ENCODE results near the gene CYP4F8.
A peak's percentile ranks its signal among the peaks of the same experiment; 100 is the strongest.

The CYP4F8 gene

GRCh38 chr19:15616627-15617270, 1.7 kb downstream of the CYP4F8 start:
- no peak for DNase-seq

- DNase-seq = no peak
Measured at GRCh38 chr19:15618321-15618720, 3.3 kb downstream of the CYP4F8 start.

GRCh38 chr19:15621801-15622200, 6.8 kb downstream of the CYP4F8 start:
- DNase-seq = no peak

DNA sequence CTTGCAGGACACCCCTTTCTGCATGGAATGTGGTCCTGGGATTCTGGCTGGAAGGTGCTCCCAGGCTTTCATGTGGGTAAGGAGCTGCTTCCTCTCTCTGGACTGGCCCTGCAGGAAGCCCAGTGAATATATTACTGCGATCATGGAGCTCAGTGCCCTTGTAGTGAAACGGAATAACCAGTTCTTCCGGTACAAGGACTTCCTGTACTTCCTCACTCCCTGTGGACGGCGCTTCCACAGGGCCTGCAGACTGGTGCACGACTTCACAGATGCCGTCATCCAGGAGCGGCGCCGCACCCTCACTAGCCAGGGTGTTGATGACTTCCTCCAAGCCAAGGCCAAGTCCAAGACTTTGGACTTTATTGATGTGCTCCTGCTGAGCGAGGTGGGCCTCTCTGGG, 8.0 kb downstream of the CYP4F8 start:
- no peak for DNase-seq

DNA sequence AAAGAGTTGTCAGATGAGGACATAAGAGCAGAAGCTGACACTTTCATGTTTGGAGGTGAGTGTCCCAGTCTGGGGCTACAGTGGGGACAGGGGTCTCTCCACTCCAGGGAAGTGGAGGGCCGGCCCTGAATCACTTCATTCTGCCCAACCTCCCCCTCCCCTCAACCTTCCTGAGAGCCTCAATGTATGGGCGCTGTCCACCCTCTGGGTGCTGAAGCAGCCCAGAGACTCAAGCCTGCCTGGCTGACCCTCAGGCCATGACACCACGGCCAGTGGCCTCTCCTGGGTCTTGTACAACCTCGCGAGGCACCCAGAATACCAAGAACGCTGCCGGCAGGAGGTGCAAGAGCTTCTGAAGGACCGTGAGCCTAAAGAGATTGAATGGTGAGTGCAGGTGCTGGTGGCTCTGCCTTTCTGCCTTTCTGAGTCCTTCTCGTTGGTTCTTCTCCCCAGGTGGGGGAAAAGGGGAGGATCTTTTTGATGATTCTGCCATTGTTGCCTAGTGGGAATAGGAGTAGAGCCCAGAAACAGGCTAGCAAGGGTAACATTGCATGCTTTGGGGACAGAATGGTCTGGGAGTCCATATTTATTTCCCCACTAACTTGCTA, 8.8 kb downstream of the CYP4F8 start:
- peak in 1 of 2 experiments; percentile 6 for DNase-seq

DNA sequence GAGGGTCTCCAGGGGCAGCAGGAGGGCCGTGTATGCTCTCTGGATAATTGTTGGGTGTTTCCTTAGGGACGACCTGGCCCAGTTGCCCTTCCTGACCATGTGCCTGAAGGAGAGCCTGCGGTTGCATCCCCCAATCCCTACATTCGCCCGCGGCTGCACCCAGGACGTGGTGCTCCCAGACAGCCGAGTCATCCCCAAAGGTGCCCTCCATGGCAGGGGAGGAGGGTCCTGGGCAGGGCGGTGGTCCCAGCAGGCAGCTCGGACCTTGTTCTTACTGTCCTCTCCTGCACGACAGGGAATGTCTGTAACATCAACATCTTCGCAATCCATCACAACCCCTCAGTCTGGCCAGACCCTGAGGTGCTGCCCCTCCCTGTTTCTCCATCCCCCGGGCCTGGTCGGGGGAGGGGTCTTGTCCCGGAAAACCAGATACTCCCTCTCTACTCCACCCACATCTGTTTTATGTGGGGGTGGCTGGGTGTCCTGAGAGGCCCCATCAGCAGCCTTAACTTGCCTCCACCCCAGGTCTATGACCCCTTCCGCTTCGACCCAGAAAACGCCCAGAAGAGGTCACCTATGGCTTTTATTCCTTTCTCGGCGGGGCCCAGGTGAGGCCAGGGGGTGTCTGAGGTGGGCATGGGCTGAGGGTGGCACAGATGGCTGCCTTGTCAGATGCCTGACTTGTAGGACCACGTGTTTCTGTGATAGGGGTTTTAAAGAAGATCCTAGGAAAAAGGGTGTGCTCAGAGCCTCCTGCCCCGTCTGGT, 13.4 kb downstream of the CYP4F8 start:
- DNase-seq = no peak

DNA sequence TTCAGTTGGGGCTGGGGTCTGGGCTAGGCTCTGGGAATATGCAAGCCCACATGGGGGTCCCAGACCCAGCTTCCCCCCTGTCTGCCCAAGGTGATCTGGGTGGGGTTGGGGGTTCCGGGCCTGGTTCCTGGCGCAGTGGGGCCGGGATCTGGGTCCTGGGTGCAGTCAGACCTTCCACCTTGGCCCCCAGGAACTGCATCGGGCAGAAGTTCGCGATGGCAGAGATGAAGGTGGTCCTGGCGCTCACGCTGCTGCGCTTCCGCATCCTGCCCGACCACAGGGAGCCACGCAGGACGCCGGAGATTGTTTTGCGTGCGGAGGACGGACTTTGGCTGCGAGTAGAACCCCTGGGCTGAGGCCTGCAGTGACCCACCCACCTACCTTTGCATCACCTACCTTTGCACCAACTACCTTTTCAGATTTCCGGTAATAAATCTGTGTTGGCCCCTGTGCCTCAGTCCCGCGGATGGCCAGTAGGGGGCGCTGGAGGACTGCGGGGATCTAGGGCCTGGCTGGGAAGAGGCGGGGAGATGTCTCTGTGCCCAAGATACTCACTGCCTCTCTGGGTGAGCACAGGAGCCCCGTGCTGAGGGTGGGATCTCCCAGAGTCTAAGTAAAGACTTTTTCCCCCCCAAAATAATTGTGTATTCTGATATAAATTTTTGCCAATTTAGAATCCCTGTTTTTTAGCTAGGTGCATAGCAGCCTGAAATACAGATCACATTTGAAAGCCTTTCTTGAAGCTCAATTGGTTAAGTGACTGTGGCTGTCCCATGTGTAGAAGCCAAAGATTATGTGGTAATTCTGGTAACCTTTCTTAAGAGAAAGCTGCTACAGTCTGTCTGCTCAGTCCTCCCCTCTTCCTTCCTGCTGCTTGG, 14.2 kb downstream of the CYP4F8 start:
- DNase-seq = peak; percentile 93

DNA sequence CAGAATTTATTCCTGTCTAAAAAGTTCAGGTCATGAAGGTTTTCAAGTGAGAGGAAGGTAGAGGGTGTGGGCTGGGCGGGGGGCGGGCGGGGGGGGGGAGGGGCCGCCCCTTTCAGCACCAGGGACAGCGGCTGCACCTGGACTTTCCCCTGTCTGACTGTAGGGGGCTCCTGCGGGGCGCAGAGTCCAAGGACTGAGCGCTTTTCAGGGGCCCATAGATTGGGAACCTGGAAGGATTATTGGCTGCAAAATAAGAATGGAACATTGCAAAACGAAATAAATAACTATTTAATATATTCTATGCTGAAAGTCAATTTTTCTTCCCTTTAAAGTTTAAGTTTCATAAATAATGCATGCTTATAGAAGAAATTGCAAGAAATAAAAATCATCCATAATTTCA, 16.8 kb downstream of the CYP4F8 start:
- DNase-seq = peak in 1 of 2 experiments; percentile 6

- DNase-seq = no peak
Measured at GRCh38 chr19:15633082-15633835, 18.2 kb downstream of the CYP4F8 start.

GRCh38 chr19:15634105-15634504, 19.1 kb downstream of the CYP4F8 start:
- no peak for DNase-seq

GRCh38 chr19:15635016-15635805, 20.2 kb downstream of the CYP4F8 start:
- no peak for DNase-seq

DNA sequence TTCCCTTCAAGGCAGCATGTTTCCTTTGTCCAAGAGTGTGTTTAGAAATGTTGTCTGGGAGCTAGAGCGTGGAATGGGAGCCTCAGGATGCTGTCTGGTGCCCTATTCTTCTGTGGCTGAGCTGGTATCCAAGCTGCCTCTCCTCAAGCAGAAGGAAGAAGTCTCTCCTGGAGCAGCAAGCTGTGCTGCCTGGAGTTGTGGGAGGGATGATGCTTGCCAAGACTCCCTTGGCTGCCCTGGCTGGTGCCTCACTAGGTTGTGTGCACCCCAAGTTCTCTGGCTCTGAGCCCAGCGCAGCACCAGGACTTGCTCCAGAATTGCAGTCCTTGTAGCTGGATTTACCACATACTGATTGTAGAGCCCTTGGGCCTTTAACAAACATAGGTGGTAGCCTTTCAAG, 21.0 kb downstream of the CYP4F8 start:
- DNase-seq = no peak

DNA sequence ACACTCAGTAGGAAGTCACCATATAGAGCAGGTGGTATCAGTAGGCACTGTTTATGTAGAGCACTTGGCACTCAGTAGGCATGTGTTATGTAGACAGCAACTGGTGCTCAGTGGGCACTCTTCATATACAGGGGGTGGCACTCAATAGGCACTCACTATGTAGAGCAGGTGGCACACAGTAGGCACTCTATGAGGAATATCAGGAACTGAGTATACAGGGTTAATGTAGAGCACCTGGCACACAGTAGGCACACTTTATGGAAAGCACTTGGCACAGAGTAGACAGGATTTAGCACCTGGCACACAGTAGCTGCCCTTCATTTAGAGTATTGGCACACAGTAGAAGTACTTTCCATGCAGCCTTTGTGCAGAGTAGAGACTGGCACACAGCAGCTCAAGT, 24.6 kb downstream of the CYP4F8 start:
- DNase-seq = no peak

DNA sequence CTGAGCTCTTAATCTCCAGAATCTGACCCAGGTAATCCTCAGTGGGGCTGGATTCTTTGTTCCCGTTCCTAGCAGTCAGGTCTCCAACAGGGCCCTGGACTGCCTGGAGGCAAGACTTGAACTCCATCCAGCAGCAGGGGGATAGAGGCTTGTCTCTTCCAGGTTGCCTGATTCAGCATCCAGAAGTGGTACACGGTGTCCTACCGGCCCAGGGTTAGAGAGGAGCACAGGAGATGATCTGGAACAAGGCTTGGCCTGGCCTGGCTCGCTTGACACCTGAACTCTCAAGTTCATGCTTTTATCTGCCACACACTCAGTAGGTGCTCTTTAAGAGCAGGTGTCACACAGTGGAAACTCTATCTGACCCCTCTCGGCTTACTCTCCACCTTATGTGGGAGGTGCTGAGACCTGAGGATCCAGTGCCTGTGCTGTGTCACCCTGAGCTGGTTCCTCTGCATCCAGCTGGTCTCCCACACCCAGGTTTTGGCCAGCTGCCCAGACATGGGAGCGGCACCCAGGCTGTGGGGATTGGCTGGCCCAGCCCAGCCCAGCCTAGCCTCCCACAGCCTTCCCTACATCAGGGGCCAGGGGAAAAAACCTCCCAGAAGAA, 25.4 kb downstream of the CYP4F8 start, which contains the start of gene CYP4F3:
CYP4F3 (plus strand) TSS at position 604 of the 610 bp plus-strand sequence. CDS start 519 bp downstream, outside the sequence.
- DNase-seq = no peak

DNA sequence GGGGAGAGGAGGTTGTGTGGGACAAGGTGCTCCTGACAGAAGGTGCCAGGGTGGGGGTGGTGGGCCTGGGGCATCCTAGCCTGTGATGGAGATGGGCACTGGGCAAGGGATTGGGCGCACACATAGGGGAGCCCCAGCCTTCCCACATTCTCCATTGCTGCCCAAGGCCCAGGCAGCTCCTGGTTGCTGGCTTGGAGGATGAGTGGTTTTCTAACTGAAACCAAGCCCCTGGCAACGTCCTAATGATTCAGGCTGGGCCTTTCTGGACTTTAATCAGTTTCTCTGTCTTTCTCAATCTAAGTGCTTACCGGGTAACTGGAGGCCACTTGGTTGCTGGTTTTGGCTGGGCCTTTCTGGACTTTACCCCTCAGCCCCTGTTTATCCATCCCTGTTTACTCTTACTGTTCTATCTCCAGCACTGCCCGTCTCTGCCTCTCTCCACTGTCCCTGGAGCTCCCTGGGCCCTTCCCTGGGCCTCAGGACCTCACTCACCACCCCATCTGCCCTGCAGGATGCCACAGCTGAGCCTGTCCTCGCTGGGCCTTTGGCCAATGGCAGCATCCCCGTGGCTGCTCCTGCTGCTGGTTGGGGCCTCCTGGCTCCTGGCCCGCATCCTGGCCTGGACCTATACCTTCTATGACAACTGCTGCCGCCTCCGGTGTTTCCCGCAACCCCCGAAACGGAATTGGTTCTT, 26.0 kb downstream of the CYP4F8 start:
- DNase-seq = no peak

DNA sequence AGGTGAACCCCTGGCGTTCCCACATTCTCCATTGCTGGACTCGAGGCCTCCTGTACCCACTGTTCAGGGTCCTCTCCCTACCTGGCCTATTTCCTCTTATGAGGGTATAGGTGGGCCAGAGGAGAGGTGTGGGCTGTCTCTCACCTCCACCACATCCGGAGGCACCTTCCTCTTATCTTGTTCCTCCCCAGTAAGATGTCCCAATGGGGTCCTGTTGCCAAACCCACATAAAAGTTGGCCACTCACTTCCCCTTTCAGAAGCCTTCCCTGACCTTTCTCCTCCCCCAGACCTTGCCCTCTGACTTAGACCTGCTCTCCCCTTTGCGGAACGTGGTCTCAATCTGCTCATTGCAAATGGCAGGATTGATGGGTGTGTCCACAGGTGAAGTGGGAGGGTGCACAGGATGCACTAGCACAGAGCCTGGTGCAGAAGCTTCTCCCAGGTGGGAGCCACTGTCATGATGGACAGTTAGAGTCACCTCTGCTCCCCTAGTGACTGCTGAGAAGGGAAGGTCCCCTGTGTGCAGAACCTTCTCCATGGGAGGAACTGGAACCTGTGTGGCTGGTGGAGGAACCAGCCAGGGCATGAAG, 27.0 kb downstream of the CYP4F8 start:
- DNase-seq = no peak

DNA sequence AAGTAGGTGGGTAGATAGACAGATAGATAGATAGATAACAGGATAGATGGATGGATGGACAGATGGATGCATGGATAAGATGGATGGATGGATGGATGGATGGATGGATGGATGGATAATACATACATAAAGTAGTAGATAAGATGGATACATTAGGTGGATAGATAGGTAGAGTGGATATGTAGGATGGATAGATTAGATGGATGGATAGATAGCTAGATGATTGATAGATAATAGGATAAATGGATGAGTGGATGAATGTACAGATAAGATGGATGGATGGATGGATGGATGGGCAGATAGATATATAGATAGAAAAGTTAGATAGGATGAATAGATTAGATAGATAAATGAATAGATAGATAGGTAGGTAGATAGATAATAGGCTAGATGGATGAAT, 27.8 kb downstream of the CYP4F8 start:
- DNase-seq = no peak

DNA sequence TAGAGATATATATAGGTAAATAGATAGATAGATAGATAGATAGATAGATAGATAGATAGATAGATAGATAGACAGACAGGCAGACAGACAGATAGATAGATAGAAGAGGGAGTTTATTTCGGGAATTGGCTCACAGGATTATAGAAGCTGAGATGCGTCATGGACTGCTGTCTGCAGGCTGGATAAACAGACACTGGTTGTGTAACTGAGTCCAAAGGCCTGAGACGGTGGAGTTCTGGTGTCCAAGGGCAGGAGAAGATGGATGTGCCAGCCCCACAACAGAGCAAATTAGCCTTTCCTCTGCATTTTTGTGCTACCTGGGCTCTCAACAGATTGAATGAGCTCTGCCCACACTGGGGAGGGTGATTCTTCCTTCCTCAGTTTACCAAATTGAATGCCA, 28.4 kb downstream of the CYP4F8 start:
- no peak for DNase-seq

- no peak for DNase-seq
Measured at GRCh38 chr19:15644066-15644741, 29.2 kb downstream of the CYP4F8 start.

Measured in activated CD4-positive, alpha-beta T cell treated with anti-CD3 and anti-CD28 coated beads, Interleukin-2, amount 50 U/mL, for 48 hours (primary cell).